PC-3 (cell line): ENCODE results near the gene LGALS13.

Experiments used
- EZH2phosphoT487 ChIP-seq: fragments of 300-600 bp; sonication (generic); IDR thresholded peaks from 2 replicates; pipeline ENCODE4 v1.6.1; 2018; ENCODE audit warnings: mild to moderate bottlenecking, antibody characterized with exemption, low read length, borderline replicate concordance
- TF ChIP-seq, protein P1 (sequence below): fragments of 300-600 bp; sonication (generic); conservative IDR thresholded peaks from 2 replicates; pipeline ENCODE4 v1.5.1; 2017; ENCODE audit warnings: antibody characterized with exemption, low read depth, mild to moderate bottlenecking, low read length

DNA sequence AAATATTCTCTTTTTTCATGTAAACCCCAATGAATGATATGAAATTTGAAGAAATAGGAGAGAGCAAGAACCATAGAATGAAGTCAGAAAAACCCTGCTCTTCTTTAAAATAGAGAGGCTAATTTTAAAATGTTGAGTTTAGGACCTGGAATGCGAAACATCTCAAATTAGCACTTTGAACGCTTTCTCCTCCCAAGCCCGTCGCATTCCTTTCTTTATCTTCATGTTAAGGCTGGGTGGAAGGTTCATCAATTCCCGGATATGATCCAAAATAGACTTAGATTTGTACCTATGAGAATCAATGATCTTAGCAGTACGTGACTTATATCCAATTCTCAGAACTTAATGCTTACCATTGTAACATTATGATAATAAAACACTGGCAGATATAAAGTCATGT, 29.3 kb downstream of the LGALS13 start:
- TF ChIP-seq, protein P1, sequence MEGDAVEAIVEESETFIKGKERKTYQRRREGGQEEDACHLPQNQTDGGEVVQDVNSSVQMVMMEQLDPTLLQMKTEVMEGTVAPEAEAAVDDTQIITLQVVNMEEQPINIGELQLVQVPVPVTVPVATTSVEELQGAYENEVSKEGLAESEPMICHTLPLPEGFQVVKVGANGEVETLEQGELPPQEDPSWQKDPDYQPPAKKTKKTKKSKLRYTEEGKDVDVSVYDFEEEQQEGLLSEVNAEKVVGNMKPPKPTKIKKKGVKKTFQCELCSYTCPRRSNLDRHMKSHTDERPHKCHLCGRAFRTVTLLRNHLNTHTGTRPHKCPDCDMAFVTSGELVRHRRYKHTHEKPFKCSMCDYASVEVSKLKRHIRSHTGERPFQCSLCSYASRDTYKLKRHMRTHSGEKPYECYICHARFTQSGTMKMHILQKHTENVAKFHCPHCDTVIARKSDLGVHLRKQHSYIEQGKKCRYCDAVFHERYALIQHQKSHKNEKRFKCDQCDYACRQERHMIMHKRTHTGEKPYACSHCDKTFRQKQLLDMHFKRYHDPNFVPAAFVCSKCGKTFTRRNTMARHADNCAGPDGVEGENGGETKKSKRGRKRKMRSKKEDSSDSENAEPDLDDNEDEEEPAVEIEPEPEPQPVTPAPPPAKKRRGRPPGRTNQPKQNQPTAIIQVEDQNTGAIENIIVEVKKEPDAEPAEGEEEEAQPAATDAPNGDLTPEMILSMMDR = no peak
- TF ChIP-seq EZH2phosphoT487 = no peak
